HL-60 (cell line): Measurements from ENCODE around the gene GALNT14.

ENCODE experiments used
- DNase-seq, 2 experiments: peaks; one replicate each; pipeline ENCODE4 v3.0.0-alpha.2; 2010 to 2020; ENCODE audit warnings: low read depth in 1 of 2, low spot score in 1 of 2
- H3K27ac ChIP-seq: fragments of 250-450 bp; sonication (Bioruptor Pico); replicated peaks from 2 replicates; pipeline ENCODE4 v1.5.1; 2020; ENCODE audit warnings: mild to moderate bottlenecking, moderate library complexity
- H3K27me3 ChIP-seq: fragments of 250-450 bp; sonication (Bioruptor Pico); 2 replicates; pipeline ENCODE4 v1.5.1; 2021; ENCODE audit warnings: mild to moderate bottlenecking, moderate library complexity; ENCODE audit not compliant: insufficient read depth, poor library complexity, severe bottlenecking
- H3K4me3 ChIP-seq: replicated peaks from 2 replicates; pipeline ENCODE4 v1.5.1; 2011; ENCODE audit warnings: mild to moderate bottlenecking, control low read depth, low read length; ENCODE audit not compliant: insufficient read depth
- CTCF ChIP-seq: IDR thresholded peaks from one replicate; pipeline ENCODE4 v1.5.1; 2011; ENCODE audit warnings: low read length, control low read depth, inconsistent platforms; ENCODE audit not compliant: insufficient read depth
- GABPA ChIP-seq: IDR thresholded peaks from 2 replicates; pipeline ENCODE4 v1.6.1; 2012; ENCODE audit warnings: low read depth
- POLR2AphosphoS5 ChIP-seq: IDR thresholded peaks from 2 replicates; pipeline ENCODE4 v1.6.1; 2012; ENCODE audit warnings: low read depth
- REST ChIP-seq: IDR thresholded peaks from 2 replicates; pipeline ENCODE4 v1.6.1; 2012; ENCODE audit warnings: low read depth; ENCODE audit not compliant: insufficient replicate concordance
- SPI1 ChIP-seq: IDR thresholded peaks from 2 replicates; pipeline ENCODE4 v1.6.1; 2012; ENCODE audit warnings: low read depth, mild to moderate bottlenecking, borderline replicate concordance

Gene GALNT14

GRCh38 chr2:31125918-31126695, 12.1 kb downstream of the GALNT14 start:
- Histone ChIP-seq H3K27me3 (no peaks in the 10 kb centered on the region), H3K4me3 (no peak overlapping the region), H3K27ac (no peak overlapping the region)
- no peak for DNase-seq
- TF ChIP-seq GABPA (no peak), SPI1 (no peak), CTCF (no peak), POLR2AphosphoS5 (no peak), REST (no peak)

- no peak for DNase-seq
- Histone ChIP-seq H3K27me3 (no peaks in the 10 kb centered on the region), H3K27ac (no peak overlapping the region), H3K4me3 (no peak overlapping the region)
- no peak for TF ChIP-seq SPI1
- TF ChIP-seq GABPA: no peak
- TF ChIP-seq POLR2AphosphoS5: no peak
- TF ChIP-seq CTCF: no peak
- TF ChIP-seq REST: no peak
Observed at GRCh38 chr2:31124904-31125303, 13.3 kb downstream of the GALNT14 start.

GRCh38 chr2:31122133-31122532, 16.1 kb downstream of the GALNT14 start:
- DNase-seq: no peak
- no peak overlapping the region for H3K27ac ChIP-seq
- no peak overlapping the region for H3K4me3 ChIP-seq
- TF ChIP-seq POLR2AphosphoS5: no peak
- TF ChIP-seq SPI1: no peak
- TF ChIP-seq REST: no peak
- TF ChIP-seq CTCF: no peak
- TF ChIP-seq GABPA: no peak
- H3K27me3 ChIP-seq: no peaks in the 10 kb centered on the region
